Measurements from ENCODE around the gene PRPH2.
"Not testable (repeated sequence)": the region's sequence is repeated elsewhere in the genome, so short reads cannot be mapped to it uniquely, and the experiment has no call there.

DNA sequence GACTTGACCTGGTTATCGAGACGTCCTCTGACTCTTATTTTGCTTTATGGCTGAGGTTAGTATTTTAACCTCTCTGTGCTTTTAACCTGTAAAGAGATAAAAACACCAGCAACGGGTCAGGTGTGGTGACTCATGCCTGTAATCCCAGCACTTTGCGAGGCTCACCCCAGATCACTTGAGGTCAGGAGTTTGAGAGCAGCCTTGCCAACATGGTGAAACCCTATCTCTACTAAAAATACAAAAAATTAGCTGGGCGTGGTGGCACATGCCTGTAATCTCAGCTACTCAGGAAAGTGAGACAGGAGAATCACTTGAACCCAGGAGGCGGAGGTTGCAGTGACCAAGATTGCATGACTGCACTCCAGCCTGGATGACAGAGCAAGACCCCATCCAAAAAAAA is 48.0 kb downstream of the PRPH2 start:
- TF ChIP-seq, protein P1, sequence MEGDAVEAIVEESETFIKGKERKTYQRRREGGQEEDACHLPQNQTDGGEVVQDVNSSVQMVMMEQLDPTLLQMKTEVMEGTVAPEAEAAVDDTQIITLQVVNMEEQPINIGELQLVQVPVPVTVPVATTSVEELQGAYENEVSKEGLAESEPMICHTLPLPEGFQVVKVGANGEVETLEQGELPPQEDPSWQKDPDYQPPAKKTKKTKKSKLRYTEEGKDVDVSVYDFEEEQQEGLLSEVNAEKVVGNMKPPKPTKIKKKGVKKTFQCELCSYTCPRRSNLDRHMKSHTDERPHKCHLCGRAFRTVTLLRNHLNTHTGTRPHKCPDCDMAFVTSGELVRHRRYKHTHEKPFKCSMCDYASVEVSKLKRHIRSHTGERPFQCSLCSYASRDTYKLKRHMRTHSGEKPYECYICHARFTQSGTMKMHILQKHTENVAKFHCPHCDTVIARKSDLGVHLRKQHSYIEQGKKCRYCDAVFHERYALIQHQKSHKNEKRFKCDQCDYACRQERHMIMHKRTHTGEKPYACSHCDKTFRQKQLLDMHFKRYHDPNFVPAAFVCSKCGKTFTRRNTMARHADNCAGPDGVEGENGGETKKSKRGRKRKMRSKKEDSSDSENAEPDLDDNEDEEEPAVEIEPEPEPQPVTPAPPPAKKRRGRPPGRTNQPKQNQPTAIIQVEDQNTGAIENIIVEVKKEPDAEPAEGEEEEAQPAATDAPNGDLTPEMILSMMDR (IDR thresholded peaks at IDR 0.05) = not testable (repeated sequence)
- TF ChIP-seq POLR2A (IDR thresholded peaks at IDR 0.05) = not testable (repeated sequence)
